SK-N-SH (cell line): ENCODE results near the gene AFAP1. TPM values are rescaled to one million over a fixed set of nuclear protein-coding genes. Genes with fewer than 3 reads are reported as not detected.

Experiments
- CTCF ChIA-PET: fragments of 300-600, 350-600 bp; formaldehyde crosslinking; extraction: SDS; loops from one replicate; lab custom pipeline; 2021; lab: Yijun Ruan, JAX
- POLR2A ChIA-PET: fragments of 350-600 bp; sonication (Branson Sonifier 250); formaldehyde crosslinking; extraction: SDS; loops from one replicate; lab custom pipeline; 2020; ENCODE audit warnings: antibody characterized with exemption, inconsistent platforms; lab: Yijun Ruan, JAX
- DNase-seq: peaks from one replicate; pipeline ENCODE4 v3.0.0; 2012
- H2AFZ ChIP-seq: fragments of 200-600 bp; sonication (generic); 2 replicates; pipeline ENCODE4 v1.8.1; 2016; ENCODE audit warnings: antibody characterized with exemption, mild to moderate bottlenecking, low read depth
- H3F3A ChIP-seq: fragments of 200-600 bp; sonication (generic); replicated peaks from 2 replicates; pipeline ENCODE3; 2016; ENCODE audit warnings: antibody characterized with exemption, mild to moderate bottlenecking; ENCODE audit not compliant: insufficient read depth
- H3K27ac ChIP-seq, 2 experiments: fragments of 200-500 bp in 1 of 2; fragments of 200-600 bp in 1 of 2; sonication (Bioruptor generic) in 1 of 2; sonication (generic), shearing (Covaris generic) in 1 of 2; 2 replicates each; pipeline versions ENCODE4 v1.5.1 to v1.6.1; 2014 to 2016; ENCODE audit warnings: low read depth in 2 of 2, inconsistent platforms in 1 of 2, low read length in 1 of 2, mild to moderate bottlenecking in 1 of 2, mixed read lengths in 1 of 2
- H3K27me3 ChIP-seq: fragments of 200-600 bp; sonication (generic), shearing (Covaris generic); 2 replicates; pipeline ENCODE4 v1.6.1; 2016; ENCODE audit warnings: mixed run types; ENCODE audit not compliant: insufficient read depth
- H3K36me3 ChIP-seq, 2 experiments: fragments of 200-500 bp in 1 of 2; fragments of 200-600 bp in 1 of 2; sonication (Bioruptor generic) in 1 of 2; sonication (generic) in 1 of 2; replicated peaks in 1 of 2; 2 replicates each; pipeline versions ENCODE3 to v1.5.1; 2014 to 2016; ENCODE audit warnings: low read length in 1 of 2, mild to moderate bottlenecking in 1 of 2; ENCODE audit not compliant: insufficient read depth in 2 of 2, control insufficient read depth in 1 of 2
- H3K4me1 ChIP-seq, 2 experiments: fragments of 200-500 bp in 1 of 2; fragments of 200-600 bp in 1 of 2; sonication (Bioruptor generic) in 1 of 2; sonication (generic), shearing (Covaris generic) in 1 of 2; 2 replicates each; pipeline versions ENCODE4 v1.5.1 to v1.6.1; 2014 to 2016; ENCODE audit warnings: low read depth in 1 of 2, low read length in 1 of 2, mixed run types in 1 of 2; ENCODE audit not compliant: insufficient read depth in 2 of 2, control insufficient read depth in 1 of 2
- H3K4me2 ChIP-seq: fragments of 200-600 bp; sonication (generic), shearing (Covaris generic); 2 replicates; pipeline ENCODE4 v1.6.1; 2017; ENCODE audit warnings: mixed run types
- H3K4me3 ChIP-seq, 2 experiments: fragments of 200-500 bp in 1 of 2; fragments of 200-600 bp in 1 of 2; sonication (Bioruptor generic) in 1 of 2; sonication (generic), shearing (Covaris generic) in 1 of 2; 2 replicates each; pipeline versions ENCODE4 v1.5.1 to v1.8.1; 2014 to 2016; ENCODE audit warnings: low read depth in 2 of 2, inconsistent platforms in 1 of 2, low read length in 1 of 2, mild to moderate bottlenecking in 1 of 2, mixed read lengths in 1 of 2, moderate library complexity in 1 of 2
- H3K79me2 ChIP-seq: fragments of 200-600 bp; sonication (generic); 2 replicates; pipeline ENCODE4 v1.8.1; 2017; ENCODE audit warnings: mild to moderate bottlenecking; ENCODE audit not compliant: insufficient read depth
- H3K9ac ChIP-seq: fragments of 200-600 bp; sonication (generic); 2 replicates; pipeline ENCODE4 v1.6.1; 2017; ENCODE audit warnings: mixed run types
- H3K9me2 ChIP-seq: fragments of 200-600 bp; sonication (generic); 2 replicates; pipeline ENCODE4 v1.6.1; 2017; ENCODE audit warnings: mixed run types
- H3K9me3 ChIP-seq: fragments of 200-600 bp; sonication (generic); 2 replicates; pipeline ENCODE4 v1.6.1; 2017; ENCODE audit warnings: mixed run types, mild to moderate bottlenecking, moderate library complexity
- H4K20me1 ChIP-seq: fragments of 200-600 bp; sonication (generic); 2 replicates; pipeline ENCODE4 v1.6.1; 2017; ENCODE audit warnings: mild to moderate bottlenecking, mixed run types; ENCODE audit not compliant: insufficient read depth
- CHD2 ChIP-seq: fragments of 150-350 bp; IDR thresholded peaks from 2 replicates; pipeline ENCODE4 v1.6.1; 2018; ENCODE audit warnings: low read length; ENCODE audit not compliant: partially characterized antibody
- EZH2phosphoT487 ChIP-seq: fragments of 200-600 bp; sonication (generic); IDR thresholded peaks from 2 replicates; pipeline ENCODE4 v1.6.1; 2017; ENCODE audit warnings: low read depth, mixed run types, mild to moderate bottlenecking, antibody characterized with exemption, moderate library complexity, borderline replicate concordance
- FOSL2 ChIP-seq: IDR thresholded peaks from 2 replicates; pipeline ENCODE4 v1.4.0; 2012; ENCODE audit warnings: low read depth, mild to moderate bottlenecking, moderate library complexity, borderline replicate concordance
- FOXJ3 ChIP-seq: sonication (generic); formaldehyde crosslinking; IDR thresholded peaks from 2 replicates; pipeline ENCODE4 v1.5.1; 2020; ENCODE audit warnings: mild to moderate bottlenecking, missing genetic modification reagents
- GABPA ChIP-seq: IDR thresholded peaks from 2 replicates; pipeline ENCODE4 v1.4.0; 2012; ENCODE audit warnings: low read depth, mild to moderate bottlenecking
- GATA2 ChIP-seq: sonication (generic); formaldehyde crosslinking; IDR thresholded peaks from 2 replicates; pipeline ENCODE4 v1.5.0; 2020; ENCODE audit warnings: mild to moderate bottlenecking, missing genetic modification reagents
- JUND ChIP-seq: IDR thresholded peaks from 2 replicates; pipeline ENCODE4 v1.4.0; 2012
- MEF2A ChIP-seq: IDR thresholded peaks from 2 replicates; pipeline ENCODE4 v1.4.0; 2012; ENCODE audit warnings: low read depth, borderline replicate concordance
- MXI1 ChIP-seq: IDR thresholded peaks from 2 replicates; pipeline ENCODE4 v1.6.1; 2012; ENCODE audit warnings: mild to moderate bottlenecking, low read depth, low read length, improper control_type of control experiment
- RAD21 ChIP-seq: IDR thresholded peaks from 2 replicates; pipeline ENCODE4 v1.6.1; 2012; ENCODE audit warnings: mild to moderate bottlenecking, low read length
- RFX5 ChIP-seq: IDR thresholded peaks from 2 replicates; pipeline ENCODE4 v1.6.1; 2012; ENCODE audit warnings: mild to moderate bottlenecking, improper control_type of control experiment, low read length
- RXRA ChIP-seq: IDR thresholded peaks from 2 replicates; pipeline ENCODE4 v1.4.0; 2012; ENCODE audit warnings: low read depth, mild to moderate bottlenecking, borderline replicate concordance
- TAF1 ChIP-seq: IDR thresholded peaks from 2 replicates; pipeline ENCODE4 v1.6.1; 2012; ENCODE audit warnings: low read depth, mild to moderate bottlenecking, low read length, moderate library complexity, borderline replicate concordance
- TEAD4 ChIP-seq: IDR thresholded peaks from 2 replicates; pipeline ENCODE4 v1.4.0; 2012; ENCODE audit warnings: mild to moderate bottlenecking, borderline replicate concordance; ENCODE audit not compliant: insufficient read depth
- WGBS: methylation state at CpG from one replicate; pipeline ENCODE4 v1.1.6; 2017; ENCODE audit warnings: low lambda C conversion rate; 5-methylcytosine and 5-hydroxymethylcytosine counted together
- polyA plus RNA-seq, 3 experiments: library from polyadenylated mRNA; depleted of rRNA; stranded (reverse); fragments of >200 nt; gene quantifications; 2 replicates each; pipeline ENCODE4 v1.2.3, GENCODE V29; 2012
- TF ChIP-seq, protein P1 (sequence below): fragments of 150-350 bp; IDR thresholded peaks from 2 replicates; pipeline ENCODE4 v1.6.1; 2017; ENCODE audit warnings: antibody characterized with exemption, low read length, low read depth, borderline replicate concordance
- TF ChIP-seq, protein P2 (sequence below): IDR thresholded peaks from 2 replicates; pipeline ENCODE4 v1.6.1; 2012; ENCODE audit warnings: mild to moderate bottlenecking, low read depth, low read length, moderate library complexity
- TF ChIP-seq, protein P3 (sequence below): IDR thresholded peaks from 2 replicates; pipeline ENCODE4 v1.4.0; 2012; ENCODE audit warnings: low read depth, borderline replicate concordance
- TF ChIP-seq, protein P4 (sequence below): IDR thresholded peaks from 2 replicates; pipeline ENCODE4; 2012

AFAP1 gene
- polyA plus RNA-seq, 1 of the 3 experiments (the other 2 are of a cell fraction) = 67.9 TPM

DNA sequence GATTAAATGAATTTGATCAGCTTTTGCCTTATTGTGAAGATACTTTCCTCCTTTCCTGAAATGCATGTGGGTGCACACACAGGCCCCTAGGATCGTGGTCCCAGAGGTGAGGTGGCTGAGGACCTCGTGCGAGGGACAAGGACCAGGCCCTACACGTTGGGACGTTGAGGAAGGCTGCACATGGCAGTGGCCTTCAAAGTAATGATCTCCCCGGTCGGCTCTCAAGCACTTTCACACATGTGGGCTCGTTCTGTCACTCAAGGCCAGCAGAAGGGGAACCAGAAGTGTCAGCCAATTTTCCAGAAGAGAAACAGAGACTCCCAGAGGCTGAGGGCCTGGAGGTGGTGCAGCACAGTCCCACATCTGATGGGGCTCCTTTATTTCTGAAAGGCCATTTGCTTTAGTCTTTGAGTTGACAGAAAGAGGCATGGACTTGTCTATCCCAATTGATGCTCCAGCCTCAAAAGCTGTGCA, 196.8 kb downstream of the AFAP1 start:
- 82% methylated on average over 5 of the region's 8 CpGs for WGBS
- CTCF ChIA-PET = interaction anchor here (1.3 to 2.8 kb wide), 3 partner anchors 19 to 245 kb away, joined by 3 to 7 read pairs (median 6); no protein-coding TSS in a partner anchor
- Histone ChIP-seq H3K79me2 (no peaks in the 10 kb centered on the region), H3K27ac (no peak overlapping the region), H2AFZ (no peak overlapping the region), H3K9me3 (no peaks in the 10 kb centered on the region), H3K4me3 (no peak overlapping the region), H3K27me3 (no peaks in the 10 kb centered on the region), H3K36me3 (peaks cover 0 to 5% of the 10 kb centered on the region in 2 experiments)
- no peak for DNase-seq
- TF ChIP-seq RXRA (no peak), GABPA (no peak), TEAD4 (no peak), JUND (no peak), FOXJ3 (CRISPR knock-in tag) (no peak), EZH2phosphoT487 (no peak), GATA2 (CRISPR knock-in tag) (no peak), MEF2A (no peak), FOSL2 (no peak), TAF1 (no peak), MXI1 (no peak), RAD21 (no peak), CHD2 (no peak), RFX5 (no peak)
- TF ChIP-seq, protein P1, sequence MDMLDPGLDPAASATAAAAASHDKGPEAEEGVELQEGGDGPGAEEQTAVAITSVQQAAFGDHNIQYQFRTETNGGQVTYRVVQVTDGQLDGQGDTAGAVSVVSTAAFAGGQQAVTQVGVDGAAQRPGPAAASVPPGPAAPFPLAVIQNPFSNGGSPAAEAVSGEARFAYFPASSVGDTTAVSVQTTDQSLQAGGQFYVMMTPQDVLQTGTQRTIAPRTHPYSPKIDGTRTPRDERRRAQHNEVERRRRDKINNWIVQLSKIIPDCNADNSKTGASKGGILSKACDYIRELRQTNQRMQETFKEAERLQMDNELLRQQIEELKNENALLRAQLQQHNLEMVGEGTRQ = no peak
- TF ChIP-seq, protein P2, sequence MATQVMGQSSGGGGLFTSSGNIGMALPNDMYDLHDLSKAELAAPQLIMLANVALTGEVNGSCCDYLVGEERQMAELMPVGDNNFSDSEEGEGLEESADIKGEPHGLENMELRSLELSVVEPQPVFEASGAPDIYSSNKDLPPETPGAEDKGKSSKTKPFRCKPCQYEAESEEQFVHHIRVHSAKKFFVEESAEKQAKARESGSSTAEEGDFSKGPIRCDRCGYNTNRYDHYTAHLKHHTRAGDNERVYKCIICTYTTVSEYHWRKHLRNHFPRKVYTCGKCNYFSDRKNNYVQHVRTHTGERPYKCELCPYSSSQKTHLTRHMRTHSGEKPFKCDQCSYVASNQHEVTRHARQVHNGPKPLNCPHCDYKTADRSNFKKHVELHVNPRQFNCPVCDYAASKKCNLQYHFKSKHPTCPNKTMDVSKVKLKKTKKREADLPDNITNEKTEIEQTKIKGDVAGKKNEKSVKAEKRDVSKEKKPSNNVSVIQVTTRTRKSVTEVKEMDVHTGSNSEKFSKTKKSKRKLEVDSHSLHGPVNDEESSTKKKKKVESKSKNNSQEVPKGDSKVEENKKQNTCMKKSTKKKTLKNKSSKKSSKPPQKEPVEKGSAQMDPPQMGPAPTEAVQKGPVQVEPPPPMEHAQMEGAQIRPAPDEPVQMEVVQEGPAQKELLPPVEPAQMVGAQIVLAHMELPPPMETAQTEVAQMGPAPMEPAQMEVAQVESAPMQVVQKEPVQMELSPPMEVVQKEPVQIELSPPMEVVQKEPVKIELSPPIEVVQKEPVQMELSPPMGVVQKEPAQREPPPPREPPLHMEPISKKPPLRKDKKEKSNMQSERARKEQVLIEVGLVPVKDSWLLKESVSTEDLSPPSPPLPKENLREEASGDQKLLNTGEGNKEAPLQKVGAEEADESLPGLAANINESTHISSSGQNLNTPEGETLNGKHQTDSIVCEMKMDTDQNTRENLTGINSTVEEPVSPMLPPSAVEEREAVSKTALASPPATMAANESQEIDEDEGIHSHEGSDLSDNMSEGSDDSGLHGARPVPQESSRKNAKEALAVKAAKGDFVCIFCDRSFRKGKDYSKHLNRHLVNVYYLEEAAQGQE = no peak
- TF ChIP-seq, protein P3, sequence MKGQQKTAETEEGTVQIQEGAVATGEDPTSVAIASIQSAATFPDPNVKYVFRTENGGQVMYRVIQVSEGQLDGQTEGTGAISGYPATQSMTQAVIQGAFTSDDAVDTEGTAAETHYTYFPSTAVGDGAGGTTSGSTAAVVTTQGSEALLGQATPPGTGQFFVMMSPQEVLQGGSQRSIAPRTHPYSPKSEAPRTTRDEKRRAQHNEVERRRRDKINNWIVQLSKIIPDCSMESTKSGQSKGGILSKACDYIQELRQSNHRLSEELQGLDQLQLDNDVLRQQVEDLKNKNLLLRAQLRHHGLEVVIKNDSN = no peak
- TF ChIP-seq, protein P4, sequence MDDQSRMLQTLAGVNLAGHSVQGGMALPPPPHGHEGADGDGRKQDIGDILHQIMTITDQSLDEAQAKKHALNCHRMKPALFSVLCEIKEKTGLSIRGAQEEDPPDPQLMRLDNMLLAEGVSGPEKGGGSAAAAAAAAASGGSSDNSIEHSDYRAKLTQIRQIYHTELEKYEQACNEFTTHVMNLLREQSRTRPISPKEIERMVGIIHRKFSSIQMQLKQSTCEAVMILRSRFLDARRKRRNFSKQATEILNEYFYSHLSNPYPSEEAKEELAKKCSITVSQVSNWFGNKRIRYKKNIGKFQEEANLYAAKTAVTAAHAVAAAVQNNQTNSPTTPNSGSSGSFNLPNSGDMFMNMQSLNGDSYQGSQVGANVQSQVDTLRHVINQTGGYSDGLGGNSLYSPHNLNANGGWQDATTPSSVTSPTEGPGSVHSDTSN = no peak
- TF ChIP-seq, all 33 proteins: peak for 0
- Histone ChIP-seq H3K4me2 (no peak overlapping the region), H3K9ac (no peak overlapping the region), H3K4me1 (peaks cover 0 to 11% of the 10 kb centered on the region in 2 experiments; a peak in 1 of 4 replicates), H3F3A (no peaks in the 10 kb centered on the region), H3K9me2 (no peaks in the 10 kb centered on the region), H4K20me1 (no peaks in the 10 kb centered on the region)
- POLR2A ChIA-PET = no interaction called here
